Measurements from ENCODE around the gene ARID3A.
A peak's percentile ranks its signal among the peaks of the same experiment; 100 is the strongest.
"Not testable (repeated sequence)": the region's sequence is repeated elsewhere in the genome, so short reads cannot be mapped to it uniquely, and the experiment has no call there.

ARID3A gene, protein sequence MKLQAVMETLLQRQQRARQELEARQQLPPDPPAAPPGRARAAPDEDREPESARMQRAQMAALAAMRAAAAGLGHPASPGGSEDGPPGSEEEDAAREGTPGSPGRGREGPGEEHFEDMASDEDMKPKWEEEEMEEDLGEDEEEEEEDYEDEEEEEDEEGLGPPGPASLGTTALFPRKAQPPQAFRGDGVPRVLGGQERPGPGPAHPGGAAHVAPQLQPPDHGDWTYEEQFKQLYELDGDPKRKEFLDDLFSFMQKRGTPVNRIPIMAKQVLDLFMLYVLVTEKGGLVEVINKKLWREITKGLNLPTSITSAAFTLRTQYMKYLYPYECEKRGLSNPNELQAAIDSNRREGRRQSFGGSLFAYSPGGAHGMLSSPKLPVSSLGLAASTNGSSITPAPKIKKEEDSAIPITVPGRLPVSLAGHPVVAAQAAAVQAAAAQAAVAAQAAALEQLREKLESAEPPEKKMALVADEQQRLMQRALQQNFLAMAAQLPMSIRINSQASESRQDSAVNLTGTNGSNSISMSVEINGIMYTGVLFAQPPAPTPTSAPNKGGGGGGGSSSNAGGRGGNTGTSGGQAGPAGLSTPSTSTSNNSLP

DNA sequence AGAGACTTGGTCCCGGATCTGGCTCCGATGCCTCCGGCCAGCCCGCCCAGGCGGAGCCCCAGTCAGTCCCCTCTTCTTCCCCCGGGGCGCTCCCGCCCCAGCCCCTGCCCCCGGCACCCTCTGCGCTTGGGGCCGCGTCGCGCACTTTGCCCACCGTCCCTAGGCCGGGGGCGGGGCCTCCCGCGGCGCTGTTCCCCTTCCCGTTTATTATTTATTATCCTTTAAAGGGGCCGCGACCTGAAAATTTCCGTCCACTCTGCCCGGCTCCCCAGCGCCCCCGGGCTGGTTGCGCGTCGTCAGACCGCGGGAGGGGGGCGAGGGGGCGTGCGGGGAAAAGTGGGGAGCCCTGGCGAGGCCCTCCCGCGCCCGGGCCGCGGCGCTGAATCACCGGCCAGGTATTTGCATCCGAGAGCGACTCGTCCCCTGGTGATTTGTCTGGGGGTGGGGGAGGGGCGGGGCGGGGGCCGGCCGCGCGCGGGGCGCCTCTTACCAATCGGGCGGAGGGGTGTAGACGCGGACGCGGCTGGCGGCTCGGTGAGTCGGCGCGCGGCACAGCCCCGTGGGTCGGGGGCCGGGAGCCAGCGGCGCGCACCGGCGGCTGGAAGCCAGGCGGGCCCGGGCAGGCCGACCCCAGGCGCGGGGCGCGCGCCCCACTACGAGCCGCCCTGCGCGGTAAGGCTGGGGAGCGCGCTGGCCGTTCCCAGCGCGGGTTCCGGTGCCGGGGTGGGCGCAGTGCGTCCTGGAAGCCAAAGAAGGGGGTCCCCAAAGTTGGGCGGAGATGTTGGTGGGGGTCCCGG lies at the start of gene ARID3A:
ARID3A (plus strand) TSS at position 510 of the 797 bp plus-strand sequence. CDS start 3,494 bp downstream, outside the sequence.
- Histone ChIP-seq H2AFZ (ENCODE audit: low read depth) (peak within 1 kb of the TSS; percentile 82), H3K79me2 (ENCODE audit: insufficient read depth, low read depth) (peaks cover 4% of the 10 kb centered on the region; the same call in 1 of the 2 replicates), H3K4me2 (peak within 1 kb of the TSS; percentile 80), H3K36me3 (ENCODE audit: insufficient read depth) (no peaks in the 10 kb centered on the region), H3K27me3 (ENCODE audit: insufficient read depth, low read depth) (peaks cover 5% of the 10 kb centered on the region; the same call in 1 of the 2 replicates), H3K27ac (peak within 1 kb of the TSS; percentile 82), H3K9ac (peak within 1 kb of the TSS; percentile 93), H3K4me3 (IDR thresholded peaks at IDR 0.05; ENCODE audit: insufficient read depth, low read depth, low read length) (no peak within 1 kb of the TSS), H3K4me1 (ENCODE audit: low read depth, poor library complexity, severe bottlenecking) (peaks cover 6% of the 10 kb centered on the region), H4K20me1 (ENCODE audit: insufficient read depth) (no peaks in the 10 kb centered on the region)
- TF ChIP-seq, protein P1, sequence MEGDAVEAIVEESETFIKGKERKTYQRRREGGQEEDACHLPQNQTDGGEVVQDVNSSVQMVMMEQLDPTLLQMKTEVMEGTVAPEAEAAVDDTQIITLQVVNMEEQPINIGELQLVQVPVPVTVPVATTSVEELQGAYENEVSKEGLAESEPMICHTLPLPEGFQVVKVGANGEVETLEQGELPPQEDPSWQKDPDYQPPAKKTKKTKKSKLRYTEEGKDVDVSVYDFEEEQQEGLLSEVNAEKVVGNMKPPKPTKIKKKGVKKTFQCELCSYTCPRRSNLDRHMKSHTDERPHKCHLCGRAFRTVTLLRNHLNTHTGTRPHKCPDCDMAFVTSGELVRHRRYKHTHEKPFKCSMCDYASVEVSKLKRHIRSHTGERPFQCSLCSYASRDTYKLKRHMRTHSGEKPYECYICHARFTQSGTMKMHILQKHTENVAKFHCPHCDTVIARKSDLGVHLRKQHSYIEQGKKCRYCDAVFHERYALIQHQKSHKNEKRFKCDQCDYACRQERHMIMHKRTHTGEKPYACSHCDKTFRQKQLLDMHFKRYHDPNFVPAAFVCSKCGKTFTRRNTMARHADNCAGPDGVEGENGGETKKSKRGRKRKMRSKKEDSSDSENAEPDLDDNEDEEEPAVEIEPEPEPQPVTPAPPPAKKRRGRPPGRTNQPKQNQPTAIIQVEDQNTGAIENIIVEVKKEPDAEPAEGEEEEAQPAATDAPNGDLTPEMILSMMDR (conservative IDR thresholded peaks at IDR 0.05; ENCODE audit: low read depth, low read length): no peak

DNA sequence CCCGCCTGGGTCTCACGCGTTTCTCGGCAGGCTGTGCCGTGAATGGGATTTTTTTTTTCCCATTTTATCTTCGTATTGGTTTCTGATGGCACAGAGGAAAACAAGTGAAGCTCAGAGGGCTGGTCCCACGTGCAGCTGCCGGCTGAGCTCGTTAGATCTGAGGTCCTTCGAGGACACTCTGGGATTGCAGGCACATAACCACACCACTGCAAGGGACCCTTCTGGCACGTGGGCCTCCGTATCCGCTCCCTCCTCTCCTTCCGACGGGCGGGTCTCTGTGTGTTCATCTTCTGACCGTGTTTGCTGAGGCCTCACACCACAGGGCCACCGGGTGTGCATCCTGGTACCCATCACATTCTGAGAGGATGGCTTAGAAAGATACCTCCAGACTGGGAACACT lies 49.7 kb upstream of the ARID3A start:
- no peaks in the 10 kb centered on the region for H4K20me1 ChIP-seq (ENCODE audit: insufficient read depth)
- H3K36me3 ChIP-seq (ENCODE audit: insufficient read depth): no peaks in the 10 kb centered on the region
- H2AFZ ChIP-seq (ENCODE audit: low read depth): no peak overlapping the region
- no peak overlapping the region for H3K4me3 ChIP-seq (IDR thresholded peaks at IDR 0.05; ENCODE audit: insufficient read depth, low read depth, low read length)
- no peak overlapping the region for H3K4me2 ChIP-seq
- H3K27ac ChIP-seq: no peak overlapping the region
- H3K27me3 ChIP-seq (ENCODE audit: insufficient read depth, low read depth): no peaks in the 10 kb centered on the region
- peaks cover 8% of the 10 kb centered on the region for H3K4me1 ChIP-seq (ENCODE audit: low read depth, poor library complexity, severe bottlenecking)
- TF ChIP-seq, protein P1 (conservative IDR thresholded peaks at IDR 0.05; ENCODE audit: low read depth, low read length): no peak
- no peaks in the 10 kb centered on the region for H3K79me2 ChIP-seq (ENCODE audit: insufficient read depth, low read depth)
- no peak overlapping the region for H3K9ac ChIP-seq

DNA sequence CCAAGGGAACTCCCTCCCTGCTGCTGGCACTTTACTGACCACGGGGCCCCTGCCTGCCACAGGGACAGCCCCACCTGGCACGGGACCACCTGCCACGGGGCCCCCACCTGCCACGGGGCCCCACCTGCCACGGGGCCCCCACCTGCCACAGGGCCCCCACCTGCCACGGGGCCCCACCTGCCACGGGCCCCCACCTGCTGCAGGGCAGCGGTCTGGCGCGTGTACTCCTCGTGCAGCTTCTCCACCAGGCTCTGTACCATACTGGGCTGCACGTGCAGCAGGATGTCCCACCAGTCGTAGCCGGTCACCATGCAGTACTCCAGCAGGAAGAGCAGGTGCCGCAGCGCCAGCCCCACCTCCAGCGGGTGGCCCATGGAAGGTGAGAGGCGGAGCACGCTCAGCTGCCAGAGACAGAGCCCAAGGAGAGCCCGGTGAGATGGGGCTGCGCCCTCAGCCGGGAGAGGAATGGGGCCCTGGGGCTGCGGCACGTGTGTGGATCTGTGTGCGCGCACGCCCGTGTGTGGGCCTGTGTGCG lies 49.0 kb upstream of the ARID3A start:
- Histone ChIP-seq H3K27ac (no peak overlapping the region), H3K9ac (no peak overlapping the region), H2AFZ (ENCODE audit: low read depth) (no peak overlapping the region), H3K4me1 (ENCODE audit: low read depth, poor library complexity, severe bottlenecking) (peaks cover 7% of the 10 kb centered on the region), H3K4me3 (IDR thresholded peaks at IDR 0.05; ENCODE audit: insufficient read depth, low read depth, low read length) (no peak overlapping the region), H3K27me3 (ENCODE audit: insufficient read depth, low read depth) (no peaks in the 10 kb centered on the region), H3K36me3 (ENCODE audit: insufficient read depth) (no peaks in the 10 kb centered on the region), H4K20me1 (ENCODE audit: insufficient read depth) (no peaks in the 10 kb centered on the region), H3K4me2 (no peak overlapping the region), H3K79me2 (ENCODE audit: insufficient read depth, low read depth) (no peaks in the 10 kb centered on the region)
- TF ChIP-seq, protein P1 (conservative IDR thresholded peaks at IDR 0.05; ENCODE audit: low read depth, low read length): no peak

DNA sequence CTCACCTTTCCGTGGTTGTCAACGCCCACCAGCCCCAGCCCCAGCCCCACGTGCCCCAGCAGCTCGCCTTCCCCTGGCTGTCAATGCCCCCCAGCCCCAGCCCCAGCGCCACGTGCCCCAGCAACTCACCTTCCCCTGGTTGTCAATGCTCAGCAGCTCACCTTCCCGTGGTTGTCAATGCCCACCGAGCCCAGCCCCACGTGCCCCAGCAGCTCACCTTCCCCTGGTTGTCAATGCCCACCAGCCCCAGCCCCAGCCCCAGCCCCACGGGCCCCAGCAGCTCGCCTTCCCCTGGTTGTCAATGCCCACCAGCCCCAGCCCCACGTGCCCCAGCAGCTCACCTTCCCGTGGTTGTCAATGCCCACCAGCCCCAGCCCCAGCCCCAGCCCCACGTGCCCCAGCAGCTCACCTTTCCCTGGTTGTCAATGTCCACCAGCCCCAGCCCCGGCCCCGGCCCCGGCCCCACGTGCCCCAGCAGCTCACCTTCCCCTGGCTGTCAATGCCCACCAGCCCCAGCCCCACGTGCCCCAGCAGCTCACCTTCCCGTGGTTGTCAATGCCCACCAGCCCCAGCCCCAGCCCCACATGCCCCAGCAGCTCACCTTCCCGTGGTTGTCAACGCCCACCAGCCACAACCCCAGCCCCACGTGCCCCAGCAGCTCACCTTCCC lies 47.7 kb upstream of the ARID3A start:
- H3K79me2 ChIP-seq (ENCODE audit: insufficient read depth, low read depth); H3K4me3 ChIP-seq (IDR thresholded peaks at IDR 0.05; ENCODE audit: insufficient read depth, low read depth, low read length); H4K20me1 ChIP-seq (ENCODE audit: insufficient read depth); H3K4me2 ChIP-seq; H3K27me3 ChIP-seq (ENCODE audit: insufficient read depth, low read depth); H3K4me1 ChIP-seq (ENCODE audit: low read depth, poor library complexity, severe bottlenecking); H3K27ac ChIP-seq; H3K9ac ChIP-seq; H2AFZ ChIP-seq (ENCODE audit: low read depth); H3K36me3 ChIP-seq (ENCODE audit: insufficient read depth): not testable (repeated sequence)

DNA sequence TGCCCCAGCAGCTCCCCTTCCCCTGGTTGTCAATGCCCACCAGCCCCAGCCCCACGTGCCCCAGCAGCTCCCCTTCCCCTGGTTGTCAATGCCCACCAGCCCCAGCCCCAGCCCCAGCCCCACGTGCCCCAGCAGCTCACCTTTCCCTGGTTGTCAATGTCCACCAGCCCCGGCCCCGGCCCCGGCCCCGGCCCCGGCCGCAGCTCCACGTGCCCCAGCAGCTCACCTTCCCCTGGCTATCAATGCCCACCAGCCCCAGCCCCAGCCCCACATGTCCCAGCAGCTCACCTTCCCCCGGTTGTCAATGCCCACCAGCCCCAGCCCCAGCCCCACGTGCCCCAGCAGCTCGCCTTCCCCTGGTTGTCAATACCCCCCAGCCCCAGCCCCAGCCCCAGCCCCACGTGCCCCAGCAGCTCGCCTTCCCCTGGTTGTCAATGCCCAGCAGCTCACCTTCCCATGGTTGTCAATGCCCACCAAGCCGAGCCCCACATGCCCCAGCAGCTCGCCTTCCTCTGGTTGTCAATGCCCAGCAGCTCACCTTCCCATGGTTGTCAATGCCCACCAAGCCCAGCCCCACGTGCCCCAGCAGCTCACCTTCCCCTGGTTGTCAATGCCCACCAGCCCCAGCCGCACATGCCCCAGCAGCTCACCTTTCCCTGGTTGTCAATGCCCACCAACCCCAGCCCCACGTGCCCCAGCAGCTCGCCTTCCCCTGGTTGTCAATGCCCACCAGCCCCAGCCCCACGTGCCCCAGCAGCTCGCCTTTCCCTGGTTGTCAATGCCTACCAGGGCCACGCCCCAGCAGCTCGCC lies 46.9 kb upstream of the ARID3A start:
- not testable (repeated sequence) for H3K4me2 ChIP-seq; H3K9ac ChIP-seq; H3K27ac ChIP-seq; H4K20me1 ChIP-seq (ENCODE audit: insufficient read depth); H2AFZ ChIP-seq (ENCODE audit: low read depth); H3K79me2 ChIP-seq (ENCODE audit: insufficient read depth, low read depth); H3K4me1 ChIP-seq (ENCODE audit: low read depth, poor library complexity, severe bottlenecking); H3K4me3 ChIP-seq (IDR thresholded peaks at IDR 0.05; ENCODE audit: insufficient read depth, low read depth, low read length); H3K27me3 ChIP-seq (ENCODE audit: insufficient read depth, low read depth); H3K36me3 ChIP-seq (ENCODE audit: insufficient read depth)

Measured in KMS-11 (cell line).